ENCODE measurements around the gene ATP13A2. TPM values are rescaled to one million over a fixed set of nuclear protein-coding genes. Genes with fewer than 3 reads are reported as not detected.

The ATP13A2 gene
- total RNA-seq, 1 experiment from 2014 or later: 61.3 TPM

DNA sequence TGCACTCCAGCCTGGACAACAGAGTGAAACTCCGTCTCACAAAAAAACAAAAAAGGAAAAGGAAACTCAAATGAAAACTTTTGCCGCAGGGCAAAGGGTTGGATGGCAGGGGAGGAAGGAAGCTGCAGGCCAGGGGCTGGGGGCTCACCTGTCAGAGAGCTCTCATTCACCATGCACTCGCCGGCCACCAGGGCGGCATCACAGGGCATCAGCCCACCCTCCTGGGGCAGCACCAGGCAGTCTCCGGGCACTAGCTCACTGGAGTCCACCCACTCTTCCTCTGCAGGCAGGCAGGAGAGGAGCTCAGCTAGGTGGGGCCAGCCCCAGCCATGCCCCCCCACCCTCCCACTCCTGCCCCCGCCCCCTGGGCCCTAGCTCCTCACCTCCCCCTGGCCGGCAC, 11.9 kb downstream of the ATP13A2 start:
- no TSS peak for BruUV-seq (replicated peaks)
- POLR2A ChIA-PET: interaction anchor here (0.5 kb wide), 1 partner anchor 38 kb away, joined by 3 read pairs; no protein-coding TSS in a partner anchor

DNA sequence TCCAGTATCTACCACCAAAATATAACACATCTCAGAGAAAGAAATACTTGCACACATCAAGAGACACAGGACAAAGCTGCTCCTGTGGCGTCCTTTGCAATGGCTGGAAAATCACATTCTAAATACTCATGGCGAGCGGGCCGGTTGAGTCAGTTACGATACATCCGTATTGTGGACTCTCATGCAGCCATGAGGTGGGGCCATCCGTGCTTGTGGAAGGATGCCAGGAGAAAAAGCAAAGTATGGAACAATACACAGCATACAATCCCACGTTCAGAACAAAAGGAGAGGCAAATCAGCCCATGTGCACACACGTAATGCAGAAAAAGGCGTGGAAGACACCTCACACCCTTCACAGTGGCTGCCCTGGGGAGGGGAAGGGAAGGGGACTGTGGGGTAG, 13.1 kb downstream of the ATP13A2 start:
- no peaks in the 10 kb centered on the region for H3K27me3 Mint-ChIP-seq (ENCODE audit: insufficient read depth, unreplicated experiment)
- peaks cover 48% of the 10 kb centered on the region for H3K36me3 Mint-ChIP-seq (ENCODE audit: insufficient read depth, unreplicated experiment)
- TF ChIP-seq, protein P1, sequence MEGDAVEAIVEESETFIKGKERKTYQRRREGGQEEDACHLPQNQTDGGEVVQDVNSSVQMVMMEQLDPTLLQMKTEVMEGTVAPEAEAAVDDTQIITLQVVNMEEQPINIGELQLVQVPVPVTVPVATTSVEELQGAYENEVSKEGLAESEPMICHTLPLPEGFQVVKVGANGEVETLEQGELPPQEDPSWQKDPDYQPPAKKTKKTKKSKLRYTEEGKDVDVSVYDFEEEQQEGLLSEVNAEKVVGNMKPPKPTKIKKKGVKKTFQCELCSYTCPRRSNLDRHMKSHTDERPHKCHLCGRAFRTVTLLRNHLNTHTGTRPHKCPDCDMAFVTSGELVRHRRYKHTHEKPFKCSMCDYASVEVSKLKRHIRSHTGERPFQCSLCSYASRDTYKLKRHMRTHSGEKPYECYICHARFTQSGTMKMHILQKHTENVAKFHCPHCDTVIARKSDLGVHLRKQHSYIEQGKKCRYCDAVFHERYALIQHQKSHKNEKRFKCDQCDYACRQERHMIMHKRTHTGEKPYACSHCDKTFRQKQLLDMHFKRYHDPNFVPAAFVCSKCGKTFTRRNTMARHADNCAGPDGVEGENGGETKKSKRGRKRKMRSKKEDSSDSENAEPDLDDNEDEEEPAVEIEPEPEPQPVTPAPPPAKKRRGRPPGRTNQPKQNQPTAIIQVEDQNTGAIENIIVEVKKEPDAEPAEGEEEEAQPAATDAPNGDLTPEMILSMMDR (IDR thresholded peaks at IDR 0.05; ENCODE audit: unreplicated experiment): no peak
- ChIA-PET POLR2A (no interaction called here), CTCF (no interaction called here)
- no peak overlapping the region for H3K4me3 Mint-ChIP-seq (ENCODE audit: unreplicated experiment)
- H3K9me3 Mint-ChIP-seq (ENCODE audit: unreplicated experiment): no peaks in the 10 kb centered on the region
- no TSS peak for BruUV-seq (replicated peaks)
- no peak overlapping the region for H3K27ac Mint-ChIP-seq (ENCODE audit: low read depth, unreplicated experiment)
- intact Hi-C loops (cut with micrococcal nuclease): no loop called here
- no peak for DNase-seq (ENCODE audit: unreplicated experiment)
- no peaks in the 10 kb centered on the region for H3K4me1 Mint-ChIP-seq (ENCODE audit: insufficient read depth, unreplicated experiment)

More for the DNA sequence above, 11.9 kb downstream of the ATP13A2 start:
- Mint-ChIP-seq H3K4me3 (ENCODE audit: unreplicated experiment) (no peak overlapping the region), H3K36me3 (ENCODE audit: insufficient read depth, unreplicated experiment) (peaks cover 52% of the 10 kb centered on the region), H3K27me3 (ENCODE audit: insufficient read depth, unreplicated experiment) (no peaks in the 10 kb centered on the region), H3K27ac (ENCODE audit: low read depth, unreplicated experiment) (no peak overlapping the region), H3K4me1 (ENCODE audit: insufficient read depth, unreplicated experiment) (peaks cover 8% of the 10 kb centered on the region), H3K9me3 (ENCODE audit: unreplicated experiment) (no peaks in the 10 kb centered on the region)
- CTCF ChIA-PET: interaction anchor here (0.6 to 1.1 kb wide), 2 partner anchors 48 to 501 kb away, joined by 3 to 8 read pairs; no protein-coding TSS in a partner anchor
- TF ChIP-seq, protein P1 (IDR thresholded peaks at IDR 0.05; ENCODE audit: unreplicated experiment): no peak
- DNase-seq (ENCODE audit: unreplicated experiment): no peak
- intact Hi-C loops (cut with micrococcal nuclease): no loop called here

DNA sequence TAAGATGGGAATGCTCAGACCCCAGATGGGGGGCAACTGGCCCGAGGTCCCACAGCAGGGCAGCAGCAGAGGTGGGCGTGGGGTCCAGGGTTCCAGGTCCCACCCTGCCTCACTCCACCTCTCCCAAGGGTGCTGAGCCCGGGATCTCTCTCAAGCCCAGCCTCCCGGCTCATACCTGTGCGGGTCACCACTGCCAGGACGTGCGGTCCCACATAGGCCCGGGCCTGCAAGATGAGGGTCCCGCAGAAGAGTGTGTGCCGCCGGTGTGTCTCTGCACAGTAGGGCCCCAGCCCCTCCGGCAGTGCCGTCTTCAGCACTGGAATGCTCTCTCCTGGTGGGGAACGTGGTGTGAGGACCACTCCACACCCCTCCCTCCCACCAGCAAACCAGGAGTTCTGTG, 14.9 kb downstream of the ATP13A2 start:
- H3K9me3 Mint-ChIP-seq (ENCODE audit: unreplicated experiment): no peaks in the 10 kb centered on the region
- ChIA-PET CTCF (interaction anchor here (0.9 kb wide), 1 partner anchor 9 kb away, joined by 3 read pairs; no protein-coding TSS in a partner anchor), POLR2A (no interaction called here)
- H3K36me3 Mint-ChIP-seq (ENCODE audit: insufficient read depth, unreplicated experiment): peaks cover 39% of the 10 kb centered on the region
- H3K27ac Mint-ChIP-seq (ENCODE audit: low read depth, unreplicated experiment): no peak overlapping the region
- no peaks in the 10 kb centered on the region for H3K4me1 Mint-ChIP-seq (ENCODE audit: insufficient read depth, unreplicated experiment)
- intact Hi-C loops (cut with micrococcal nuclease): no loop called here
- H3K4me3 Mint-ChIP-seq (ENCODE audit: unreplicated experiment): no peak overlapping the region
- TF ChIP-seq, protein P1 (IDR thresholded peaks at IDR 0.05; ENCODE audit: unreplicated experiment): no peak
- no peaks in the 10 kb centered on the region for H3K27me3 Mint-ChIP-seq (ENCODE audit: insufficient read depth, unreplicated experiment)
- no TSS peak for BruUV-seq (replicated peaks)
- DNase-seq (ENCODE audit: unreplicated experiment): no peak

DNA sequence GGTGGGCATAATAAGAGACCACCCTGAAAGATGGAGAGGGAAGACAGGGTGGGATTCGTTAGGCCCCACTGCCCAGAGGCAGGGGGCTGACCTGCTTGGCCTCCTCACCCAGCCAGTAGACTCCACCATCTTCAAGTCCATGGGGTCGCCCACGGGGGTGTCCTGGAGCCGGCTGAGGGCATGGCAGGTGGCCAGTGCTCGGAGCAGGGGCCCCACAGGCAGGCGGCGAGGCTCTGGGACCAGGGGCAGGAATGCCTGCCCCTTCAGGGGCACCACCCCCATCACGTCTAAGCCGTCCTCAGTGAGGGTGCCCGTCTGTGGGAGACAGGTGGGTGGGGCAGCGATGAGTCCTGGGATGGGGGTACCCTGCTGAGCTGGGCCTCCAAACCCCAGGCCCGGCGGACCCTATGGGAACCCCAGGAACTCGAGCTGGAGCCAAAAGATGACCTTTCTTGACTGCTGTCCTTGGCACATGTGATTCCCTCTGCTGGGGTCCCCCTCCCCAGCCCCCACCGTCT, 18.1 kb downstream of the ATP13A2 start:
- no peak overlapping the region for H3K27ac Mint-ChIP-seq (ENCODE audit: low read depth, unreplicated experiment)
- H3K4me3 Mint-ChIP-seq (ENCODE audit: unreplicated experiment): no peak overlapping the region
- CTCF ChIA-PET: interaction anchor here (0.6 kb wide), 1 partner anchor 114 kb away, joined by 3 read pairs; no protein-coding TSS in a partner anchor
- DNase-seq (ENCODE audit: unreplicated experiment): no peak
- TF ChIP-seq, protein P1 (IDR thresholded peaks at IDR 0.05; ENCODE audit: unreplicated experiment): no peak
- H3K27me3 Mint-ChIP-seq (ENCODE audit: insufficient read depth, unreplicated experiment): no peaks in the 10 kb centered on the region
- BruUV-seq (replicated peaks): no TSS peak
- H3K4me1 Mint-ChIP-seq (ENCODE audit: insufficient read depth, unreplicated experiment): no peaks in the 10 kb centered on the region
- no peaks in the 10 kb centered on the region for H3K9me3 Mint-ChIP-seq (ENCODE audit: unreplicated experiment)
- peaks cover 14% of the 10 kb centered on the region for H3K36me3 Mint-ChIP-seq (ENCODE audit: insufficient read depth, unreplicated experiment)
- POLR2A ChIA-PET: interaction anchor here (0.9 kb wide), 1 partner anchor 10 kb away, joined by 3 read pairs; no protein-coding TSS in a partner anchor
- intact Hi-C loops (cut with micrococcal nuclease): no loop called here

Measured in MCF 10A (cell line).